Measurements from ENCODE around the gene RAMP3. TPM values are rescaled to one million over a fixed set of nuclear protein-coding genes. Genes with fewer than 3 reads are reported as not detected.
A peak's percentile ranks its signal among the peaks of the same experiment; 100 is the strongest.
"Not testable (repeated sequence)": the region's sequence is repeated elsewhere in the genome, so short reads cannot be mapped to it uniquely, and the experiment has no call there.

The RAMP3 gene
- polyA plus RNA-seq, 1 donor = 8.2 TPM

DNA sequence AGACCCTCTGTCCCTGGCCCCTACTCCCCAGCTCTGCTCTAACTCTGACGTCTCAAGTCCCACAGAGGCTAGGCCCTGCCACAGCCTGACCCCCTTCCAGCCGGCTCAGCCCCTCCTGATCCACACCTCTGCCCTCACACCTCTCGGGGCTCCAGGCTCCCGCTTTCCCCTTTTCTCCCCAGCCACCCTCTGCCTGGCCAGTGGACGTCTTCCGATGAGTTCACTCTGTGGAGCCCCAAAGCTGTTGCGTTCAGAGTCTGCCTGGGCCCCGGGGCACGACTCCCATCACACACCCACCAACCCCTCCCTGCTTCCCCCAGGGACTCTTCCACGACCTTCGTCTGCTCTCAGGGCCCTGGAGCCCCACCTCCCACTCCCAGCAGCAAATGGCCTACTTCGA lies 27.7 kb upstream of the RAMP3 start:
- no peak for DNase-seq

DNA sequence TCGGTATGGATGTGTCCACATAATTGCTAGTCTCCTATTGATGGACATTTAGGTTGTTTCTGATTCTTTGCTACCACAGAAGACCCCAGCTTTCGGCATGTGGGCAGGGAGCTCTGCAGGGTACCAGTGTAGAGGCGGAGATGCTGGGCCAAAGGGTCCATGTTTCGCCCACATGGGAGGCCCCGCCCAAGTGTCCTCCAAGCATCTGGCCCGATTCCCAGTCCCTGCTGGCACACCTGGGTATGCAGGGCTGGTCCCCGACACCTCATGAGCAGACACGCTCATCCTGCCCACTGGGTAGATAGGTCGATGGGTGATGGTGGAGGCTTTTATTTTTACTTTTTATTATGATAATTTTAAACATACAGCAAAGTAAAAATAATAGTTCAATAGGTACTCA lies 26.7 kb upstream of the RAMP3 start:
- DNase-seq = no peak

DNA sequence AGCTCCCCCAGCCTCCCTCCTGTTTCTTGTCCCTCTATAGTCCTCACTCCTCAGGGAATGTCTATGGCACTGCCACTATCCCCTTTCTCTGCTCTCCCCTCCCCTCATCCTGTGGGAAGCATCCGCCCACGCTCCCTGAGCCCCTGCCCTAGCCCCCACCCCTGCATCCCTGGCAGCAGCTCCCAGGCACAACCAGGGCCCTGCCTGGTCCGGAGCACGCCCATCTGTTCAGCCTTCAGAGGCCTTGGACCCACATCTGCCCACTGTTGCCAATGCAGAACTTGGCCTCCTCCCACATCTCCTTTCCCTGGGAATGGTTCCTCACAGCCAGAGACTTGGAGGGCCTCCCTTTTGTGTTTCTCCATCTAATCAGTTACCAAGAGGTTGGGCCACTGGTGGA lies 25.7 kb upstream of the RAMP3 start:
- no peak for DNase-seq

DNA sequence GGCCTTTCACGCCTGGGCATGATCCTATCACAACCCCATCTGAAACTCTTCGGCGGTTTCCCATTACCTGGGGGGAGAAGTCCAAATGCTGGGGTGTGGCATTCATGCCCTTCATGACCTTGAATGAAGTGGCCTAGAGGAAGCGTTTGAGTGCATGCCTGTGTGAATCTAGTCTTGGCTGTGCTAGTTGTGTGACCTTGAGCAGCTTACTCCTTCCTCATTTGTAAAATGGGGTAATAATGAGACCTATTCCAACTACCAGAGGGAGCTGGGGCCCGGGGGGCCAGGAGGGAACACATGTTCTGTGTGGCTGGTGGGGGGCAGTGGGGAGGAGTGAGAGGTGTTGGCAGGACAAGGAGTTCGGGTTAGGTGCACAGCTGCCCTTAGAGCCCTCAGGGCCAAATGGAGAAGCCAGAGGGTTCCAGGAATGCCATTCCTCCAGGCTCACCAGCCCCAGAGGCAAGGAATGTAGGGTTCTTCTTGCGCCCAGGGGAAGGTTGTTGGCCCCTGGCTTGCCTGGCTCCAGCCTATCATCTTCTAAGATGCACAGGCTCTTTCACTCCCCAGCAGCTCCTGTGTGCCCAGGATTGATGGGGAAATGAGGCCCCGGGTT lies 24.8 kb upstream of the RAMP3 start:
- no peak for DNase-seq

DNA sequence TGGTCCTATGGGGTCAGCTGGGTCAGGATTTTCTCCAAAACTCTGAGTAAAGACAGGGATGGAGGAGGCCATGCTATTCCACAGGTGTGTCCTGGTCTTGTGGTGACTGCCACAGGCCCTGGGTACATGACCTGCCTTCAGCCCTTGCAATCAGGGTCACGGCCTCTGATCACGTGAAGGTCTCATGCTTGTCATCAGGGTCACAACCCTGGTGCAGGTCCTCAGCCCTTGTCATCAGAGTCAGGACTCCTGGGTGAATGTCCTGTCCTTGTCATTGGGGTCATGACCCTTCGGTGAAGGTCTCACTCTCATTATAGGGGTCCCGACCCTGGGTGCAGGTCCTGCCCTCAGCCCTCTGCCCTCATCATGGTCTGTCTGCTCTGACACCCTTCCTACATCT lies 24.2 kb upstream of the RAMP3 start:
- no peak for DNase-seq

DNA sequence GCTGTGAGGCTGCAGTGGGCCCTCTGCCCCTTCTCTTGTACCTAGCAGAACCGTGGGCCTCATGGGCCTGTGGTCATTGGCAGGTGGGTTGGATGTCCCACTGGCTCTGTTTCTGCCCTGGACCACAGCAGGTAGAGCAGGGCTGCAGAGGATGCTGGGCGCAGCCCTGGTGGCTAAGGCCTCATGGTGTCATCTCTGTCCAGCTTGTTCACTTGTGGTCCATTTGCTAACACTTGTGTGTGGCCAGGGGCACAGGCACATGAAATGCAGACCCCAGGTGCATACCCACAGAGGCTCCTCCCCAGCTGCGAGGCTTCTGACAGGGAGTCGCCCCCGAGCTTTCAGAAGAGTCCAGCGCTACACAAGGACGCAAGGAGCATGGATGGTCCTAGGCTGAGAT lies 23.7 kb upstream of the RAMP3 start:
- DNase-seq = no peak

DNA sequence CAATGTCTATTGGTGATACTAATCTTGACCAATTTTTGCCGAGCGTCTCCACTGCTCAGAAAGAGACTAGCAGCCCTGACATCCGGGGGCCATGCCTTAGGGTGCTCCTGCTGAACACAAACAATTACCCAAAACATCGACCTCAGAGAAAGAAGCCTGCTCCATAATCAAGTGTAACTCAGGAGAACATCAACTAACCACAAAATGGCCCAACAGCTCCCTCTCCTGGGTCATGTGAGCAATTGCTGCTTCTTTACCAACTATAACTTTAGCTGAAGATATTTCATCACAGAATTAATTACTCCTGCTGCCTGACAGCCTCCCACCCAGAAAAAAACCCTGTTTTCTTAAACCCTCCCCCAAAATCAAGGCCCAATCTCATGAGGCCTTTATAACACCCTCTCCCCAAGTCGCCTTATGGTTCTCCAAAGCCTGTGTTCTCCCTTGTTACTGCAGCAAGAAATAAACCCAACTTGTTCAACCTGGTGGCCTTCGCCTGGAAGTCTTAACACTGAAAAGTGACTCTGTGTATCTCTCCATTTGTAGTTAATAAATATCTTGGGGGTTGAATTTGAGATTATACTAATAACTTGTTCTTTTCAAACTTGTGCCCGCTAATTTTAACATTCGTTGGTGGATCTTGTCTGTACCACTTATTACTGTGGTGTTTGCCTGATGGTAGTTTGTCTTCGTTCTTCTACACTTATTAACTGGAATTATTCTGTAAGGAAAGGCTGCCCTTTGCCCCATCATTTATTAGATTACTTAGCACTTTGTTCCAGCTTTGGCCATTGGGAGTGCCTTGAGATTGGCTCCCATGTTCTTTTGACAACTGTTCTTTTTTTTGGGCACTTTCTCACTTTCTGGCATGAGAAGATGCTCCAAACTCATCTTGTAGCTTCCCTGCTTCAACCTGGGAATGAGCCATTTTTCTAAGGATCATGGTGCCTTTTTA lies 21.2 kb upstream of the RAMP3 start:
- peak; percentile 79 for DNase-seq

DNA sequence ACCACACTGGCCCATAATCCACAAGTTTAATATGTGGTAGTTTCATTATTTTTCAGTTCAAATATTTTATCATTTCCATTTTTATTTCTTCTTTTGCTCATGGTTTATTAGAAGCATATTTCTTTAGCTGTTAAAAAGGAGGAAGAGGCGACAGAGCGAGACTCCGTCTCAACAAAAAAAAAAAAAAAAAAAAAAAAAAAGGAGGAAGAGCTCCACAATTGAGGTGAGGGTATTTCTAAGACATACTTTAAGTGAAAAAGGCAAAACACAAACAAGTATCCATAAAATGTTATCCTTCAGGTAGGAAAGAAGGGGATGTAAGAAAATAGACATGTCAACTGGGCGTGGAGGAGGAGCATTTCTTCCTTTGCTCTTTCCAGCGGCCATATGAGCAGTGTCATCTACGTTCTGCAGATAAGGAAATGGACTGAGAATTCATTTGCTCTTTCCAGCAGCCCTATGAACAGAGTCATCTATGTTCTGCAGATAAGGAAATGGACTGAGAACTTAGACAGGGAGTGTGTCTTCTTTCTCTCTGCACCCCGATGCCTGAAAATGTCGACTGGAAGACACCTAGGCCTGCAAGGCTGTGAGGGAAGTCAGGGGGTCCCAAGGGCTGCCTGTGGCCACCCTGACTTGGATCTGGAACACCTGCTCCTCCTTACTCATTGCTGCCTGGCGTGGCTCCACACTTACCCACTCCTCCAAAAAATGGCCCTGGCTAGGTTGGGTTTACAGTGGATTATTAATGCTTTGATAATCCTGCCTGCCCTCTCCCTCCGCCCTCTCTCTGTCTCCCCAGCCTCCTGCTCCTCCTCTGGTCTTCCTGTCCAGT lies 18.9 kb upstream of the RAMP3 start:
- no peak for DNase-seq

DNA sequence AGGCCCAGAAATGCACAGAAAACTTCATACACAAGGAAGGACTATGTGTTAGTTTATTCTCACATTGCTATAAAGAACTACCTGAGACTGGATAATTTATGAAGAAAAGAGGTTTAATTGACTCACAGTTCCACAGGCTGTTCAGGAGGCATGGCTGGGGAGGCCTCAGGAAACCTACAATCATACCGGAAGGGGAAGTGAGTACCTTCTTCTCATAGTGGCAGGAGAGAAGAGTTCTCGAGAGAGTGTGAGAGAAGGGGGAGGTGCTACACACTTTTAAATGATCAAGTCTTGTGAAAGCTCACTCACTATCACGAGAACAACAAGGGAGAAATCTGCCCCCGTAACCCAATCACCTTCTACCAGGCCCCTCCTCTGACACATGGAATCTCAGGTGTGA lies 16.8 kb upstream of the RAMP3 start:
- no peak for DNase-seq

DNA sequence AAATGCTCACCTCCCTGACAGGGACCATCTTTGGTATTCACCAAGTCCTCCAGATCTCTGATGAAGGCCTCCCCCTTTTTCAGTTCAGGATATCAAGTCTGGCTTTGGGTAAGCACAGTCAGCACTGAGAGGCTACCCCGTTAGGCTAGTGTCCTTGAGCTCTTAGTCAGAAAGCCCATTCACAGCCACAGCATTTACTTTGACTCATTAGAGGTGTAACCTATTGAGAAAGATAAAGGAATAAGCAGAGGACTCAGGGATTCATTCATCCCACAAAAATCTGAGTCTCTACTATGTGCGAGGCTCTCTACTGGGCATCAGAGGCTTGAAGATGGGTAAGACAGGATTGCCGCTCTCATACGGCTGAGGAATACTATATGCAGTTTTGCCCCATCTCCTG lies 14.0 kb upstream of the RAMP3 start:
- no peak for DNase-seq

DNA sequence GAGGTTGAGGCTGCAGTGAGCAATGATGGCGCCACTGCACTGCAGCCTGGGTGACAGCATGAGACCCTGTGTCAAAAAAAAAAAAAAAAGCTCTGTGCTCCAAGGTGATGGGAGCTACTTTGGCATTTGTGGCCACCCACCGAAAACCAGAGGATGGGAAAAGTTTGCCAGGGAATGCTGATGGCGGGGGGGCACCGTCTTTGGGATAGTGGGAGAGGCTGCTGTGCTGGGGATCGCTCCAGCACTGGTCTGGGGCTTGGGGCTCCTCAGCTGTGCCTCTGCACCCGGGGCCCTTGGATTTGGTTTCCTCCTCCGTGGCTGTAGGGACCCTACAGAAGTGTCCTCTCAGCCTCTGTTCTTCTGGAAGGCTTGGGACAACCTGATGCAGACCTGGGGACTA lies 11.7 kb upstream of the RAMP3 start:
- no peak for DNase-seq

DNA sequence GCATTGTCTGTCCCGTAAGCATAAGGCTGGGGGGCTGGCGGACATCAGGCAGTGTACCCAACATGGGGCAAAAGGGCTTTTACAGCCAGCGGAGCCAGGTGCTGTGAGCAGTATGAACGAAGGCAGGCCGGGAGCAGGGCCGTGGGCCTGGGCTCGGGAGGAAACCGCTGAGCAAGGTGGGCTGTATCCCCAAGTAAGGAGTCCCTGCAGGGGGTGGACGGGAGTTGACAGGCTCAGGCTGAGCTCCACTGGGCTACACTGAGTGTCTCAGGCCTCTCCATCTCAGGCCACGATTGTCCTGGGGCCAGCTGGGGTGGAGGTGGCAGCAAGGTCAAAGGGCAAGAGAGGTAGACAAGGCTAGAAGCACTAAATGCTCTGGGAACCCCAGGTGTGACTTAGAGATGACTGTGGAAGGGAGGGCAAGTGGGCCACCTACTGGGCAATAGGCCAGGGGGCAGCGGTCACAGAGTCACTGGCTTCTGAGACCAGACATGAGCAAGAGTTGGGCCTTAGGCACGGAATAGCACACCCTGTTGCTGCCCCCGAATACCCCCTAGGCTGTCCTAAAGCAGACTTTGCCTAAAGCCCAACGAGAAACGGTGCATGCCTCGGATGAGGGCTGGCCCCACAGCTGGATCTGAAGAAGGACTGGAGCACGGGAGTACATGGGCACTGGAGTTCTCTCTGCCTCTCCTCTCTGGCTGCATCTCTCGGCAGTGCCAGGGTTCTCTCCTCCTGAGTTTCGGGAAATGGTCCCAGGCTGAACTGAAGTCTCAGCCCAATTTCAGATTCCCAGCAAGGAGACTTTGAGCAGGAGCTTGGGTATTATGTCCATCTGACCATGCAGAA lies 10.8 kb upstream of the RAMP3 start:
- no peak for DNase-seq

DNA sequence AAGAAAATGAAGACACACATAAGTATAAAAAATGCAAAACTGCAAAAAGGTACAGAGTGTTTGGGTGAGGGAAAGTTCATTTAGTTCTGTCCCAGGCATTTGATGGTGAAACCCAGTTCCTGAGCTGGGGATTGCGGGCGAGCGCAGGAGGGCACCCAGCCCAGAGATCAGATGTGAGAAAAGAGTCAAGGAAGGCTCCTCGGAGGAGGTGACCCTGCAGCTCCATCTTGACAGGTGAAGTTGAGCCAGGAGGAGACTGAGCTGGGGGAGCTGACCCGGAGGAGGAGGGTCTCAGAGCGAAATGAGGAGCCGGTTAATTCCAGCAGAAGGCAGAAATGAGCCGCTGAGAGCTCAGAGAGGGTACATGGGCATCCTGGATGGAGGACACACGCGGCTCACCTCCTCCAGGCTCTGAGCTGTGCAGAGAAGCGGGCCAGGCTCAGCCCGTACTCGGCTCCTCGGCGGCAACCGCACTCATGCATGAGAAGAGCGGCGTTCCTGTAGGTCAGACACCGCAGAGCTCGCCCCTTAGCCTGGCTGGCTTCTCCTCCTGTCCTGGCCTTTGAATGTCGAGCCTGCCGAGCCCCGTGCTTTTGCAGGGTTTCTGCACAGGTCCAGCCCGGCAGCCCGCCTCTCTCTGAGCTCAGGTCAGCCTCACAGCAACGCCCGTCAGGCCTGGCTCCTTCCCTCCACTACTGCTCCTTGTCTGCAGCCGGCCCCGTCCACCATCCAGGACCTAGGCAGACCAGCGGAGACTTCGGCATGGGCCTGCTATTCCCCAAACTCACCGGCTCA lies 9.5 kb upstream of the RAMP3 start:
- no peak for DNase-seq

DNA sequence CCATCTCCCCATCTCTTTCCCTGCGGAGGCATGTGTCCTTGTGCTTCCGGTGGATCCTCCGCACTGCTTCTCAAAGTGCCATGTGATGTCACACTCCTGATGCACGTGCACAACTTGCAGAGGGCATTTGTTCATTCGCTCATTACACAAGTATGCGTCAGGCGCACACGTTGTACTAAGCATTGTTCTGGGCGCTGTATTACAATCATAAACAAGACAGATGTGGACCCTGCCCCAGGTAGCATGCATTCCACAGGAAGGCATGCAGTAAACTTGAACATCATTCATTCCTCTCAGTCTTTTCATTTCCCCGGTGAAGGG lies 9.0 kb upstream of the RAMP3 start:
- no peak for DNase-seq

DNA sequence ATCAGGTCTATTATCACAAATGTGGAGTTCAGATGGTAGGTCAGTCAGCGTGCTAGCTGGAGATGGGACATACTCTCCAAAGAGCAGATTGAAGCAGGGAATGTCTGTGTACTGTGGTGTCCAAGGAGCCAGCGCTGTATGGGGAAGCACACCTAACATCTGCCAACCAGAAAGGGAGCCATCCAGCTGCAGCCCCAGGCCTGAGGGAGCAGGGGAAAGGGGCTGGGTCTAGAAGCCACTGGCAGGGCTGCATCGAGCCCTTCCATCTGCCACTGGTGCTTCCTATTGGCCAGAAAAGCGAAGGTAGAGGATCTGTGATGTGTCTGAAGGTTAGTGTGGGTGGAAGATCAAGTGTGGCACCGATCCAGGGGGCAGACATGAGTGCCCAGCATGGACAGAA lies 8.0 kb upstream of the RAMP3 start:
- DNase-seq = no peak

DNA sequence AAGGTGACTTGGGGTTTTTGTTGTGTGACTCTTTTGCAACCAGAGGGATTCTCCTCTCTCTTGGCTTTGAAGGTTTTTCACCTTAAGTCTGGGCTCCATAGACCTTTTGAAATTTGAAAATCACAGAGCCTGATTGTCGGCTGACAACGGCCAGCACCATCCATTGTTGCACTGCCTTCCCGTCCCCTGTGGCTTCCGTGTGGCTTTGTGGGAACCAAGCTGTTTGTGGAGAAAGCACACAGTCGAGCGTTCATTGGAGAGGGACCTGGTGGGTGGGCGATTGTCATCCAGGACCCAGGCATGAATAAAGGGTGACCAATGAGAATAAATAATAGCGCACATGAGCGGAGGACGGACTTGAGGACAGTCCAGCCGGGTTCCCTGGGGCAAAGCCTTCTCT lies 7.4 kb upstream of the RAMP3 start:
- no peak for DNase-seq

DNA sequence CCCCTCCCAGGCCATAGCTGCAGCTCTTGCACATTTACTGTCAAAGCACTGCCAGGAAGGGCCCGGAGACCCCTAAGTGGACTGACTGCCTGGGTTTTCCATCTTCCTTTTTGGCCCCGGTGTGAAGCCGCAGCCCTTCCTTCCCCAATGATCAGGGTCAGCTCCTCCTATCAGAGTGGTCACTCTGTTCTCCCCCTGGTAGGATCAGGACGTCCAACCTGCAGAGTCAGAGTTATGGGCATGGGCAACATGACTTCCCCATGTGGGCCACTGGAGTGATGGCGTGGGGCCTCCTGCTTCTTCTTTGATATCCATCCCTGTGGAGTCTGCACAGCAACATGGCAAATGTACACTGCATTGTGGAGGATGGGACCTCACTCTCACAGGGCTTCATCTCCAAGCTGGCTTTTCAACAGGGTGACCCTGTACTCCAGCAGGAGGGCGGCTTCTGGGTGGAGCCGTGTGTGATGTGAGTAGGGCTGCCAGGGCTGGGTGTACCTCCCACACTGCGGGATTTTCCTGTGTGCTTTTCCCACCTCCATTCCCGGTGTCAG lies 6.4 kb upstream of the RAMP3 start:
- no peak for DNase-seq

DNA sequence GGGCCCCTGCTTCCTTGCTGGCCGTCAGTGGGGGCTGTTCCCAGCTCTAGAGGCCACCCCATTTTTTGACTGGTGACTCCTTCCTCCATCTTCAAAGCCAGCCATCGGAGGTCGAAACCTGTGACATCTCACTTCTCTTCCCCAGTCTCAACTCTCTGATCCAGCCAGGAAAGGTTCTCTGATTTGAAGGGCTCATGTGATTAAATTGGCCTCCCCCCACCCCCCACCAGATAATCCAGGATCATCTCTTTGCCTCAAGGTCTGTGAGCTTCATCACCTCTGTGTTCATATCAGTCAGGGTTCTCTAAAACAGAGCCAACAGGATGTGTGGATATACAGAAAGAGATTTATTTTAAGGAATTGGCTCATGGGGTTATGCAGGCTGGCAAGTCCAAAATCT lies 5.6 kb upstream of the RAMP3 start:
- no peak for DNase-seq

DNA sequence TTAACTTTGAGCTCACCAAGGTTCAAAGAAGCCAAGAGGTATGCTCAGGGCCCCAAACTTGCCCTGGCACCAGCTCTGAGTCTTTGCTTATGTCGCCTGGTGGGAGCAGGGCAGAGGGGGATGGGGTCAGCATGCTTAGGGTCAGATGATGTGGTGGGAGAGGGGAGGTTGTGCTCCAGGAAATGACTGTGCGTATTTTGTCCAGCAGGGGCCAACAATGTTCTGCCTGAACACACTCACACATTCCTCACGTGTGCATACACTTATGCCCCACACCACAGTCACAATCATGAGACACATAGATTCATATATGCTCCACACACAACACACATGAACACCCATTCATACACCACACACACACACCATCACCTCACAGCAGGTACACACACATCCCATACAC lies 4.4 kb upstream of the RAMP3 start:
- DNase-seq = no peak

DNA sequence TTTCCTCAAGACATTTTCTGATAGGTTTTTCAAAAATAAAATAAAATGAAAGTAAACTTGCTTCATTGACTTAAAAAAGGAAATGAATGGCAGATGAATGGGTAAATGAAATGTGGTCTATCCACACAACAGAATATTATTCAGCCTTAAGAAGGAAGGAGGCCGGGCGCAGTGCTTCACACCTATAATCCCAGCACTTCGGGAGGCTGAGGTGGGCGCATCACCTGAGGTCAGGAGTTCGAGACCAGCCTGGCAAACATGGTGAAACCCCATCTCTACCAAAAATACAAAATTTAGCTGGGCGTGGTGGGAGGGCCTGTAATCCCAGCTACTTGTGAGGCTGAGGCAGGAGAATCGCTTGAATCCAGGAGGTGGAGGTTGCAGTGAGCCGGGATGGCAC lies 3.7 kb upstream of the RAMP3 start:
- not testable (repeated sequence) for DNase-seq

DNA sequence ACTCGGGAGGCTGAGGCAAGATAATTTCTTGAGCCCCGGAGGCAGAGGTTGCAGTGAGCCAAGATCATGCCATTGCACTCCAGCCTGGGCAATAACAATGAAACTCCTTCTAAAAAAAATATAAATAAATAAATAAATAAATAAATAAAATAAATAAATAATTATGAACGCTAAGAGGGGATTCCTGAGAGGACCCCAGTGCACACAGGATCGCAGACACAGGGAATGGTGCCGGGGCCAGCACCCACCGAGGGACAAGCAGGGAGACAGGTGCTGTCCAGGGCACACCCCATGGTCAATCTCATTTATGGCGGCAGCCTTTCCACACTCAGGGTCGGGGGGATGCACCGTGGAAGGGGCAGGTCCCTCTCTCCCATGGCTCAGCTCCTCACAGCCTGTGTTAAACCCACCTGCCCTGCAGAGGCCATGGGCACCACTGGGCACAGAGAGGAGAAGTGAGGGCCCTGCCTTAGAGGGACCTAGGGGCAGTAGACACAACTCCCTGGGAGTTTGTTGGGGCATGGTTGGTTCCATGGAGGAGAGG lies 2.2 kb upstream of the RAMP3 start:
- DNase-seq = no peak
